NCI-H1417 (cell line): ENCODE measurements around the gene EMC1.
"Not testable (repeated sequence)": the region's sequence is repeated elsewhere in the genome, so short reads cannot be mapped to it uniquely, and the experiment has no call there.

Source experiments
- DNase-seq, 3 experiments: peaks; one replicate each; lab custom pipeline; 2025; lab: John Stamatoyannopoulos, UW

Gene EMC1

GRCh38 chr1:19251305-19252196 lies at the start of gene EMC1, which contains the start of gene MRTO4:
TSS of gene EMC1 (minus strand) at chr1:19251524. CDS start at chr1:19251509, 15 bp downstream.
TSS of gene MRTO4 (plus strand) at chr1:19251805. CDS start at chr1:19251836, 31 bp downstream.
- peak; percentile 84 to 95 (median 93) for DNase-seq

- no peak for DNase-seq
These were observed 48.9 kb upstream of the EMC1 start for GRCh38 chr1:19300211-19300610.

- DNase-seq = no peak
These were observed 43.3 kb upstream of the EMC1 start for GRCh38 chr1:19294638-19295037.

- no peak for DNase-seq
These were observed 37.9 kb upstream of the EMC1 start for GRCh38 chr1:19289244-19289643.

- not testable (repeated sequence) for DNase-seq
These were observed 37.3 kb upstream of the EMC1 start, which contains the start of gene AKR7A3 for GRCh38 chr1:19288324-19289241. TSS of gene AKR7A3 (minus strand) at chr1:19288770. CDS start at chr1:19288709, 61 bp downstream.

- DNase-seq = no peak
These were observed 36.3 kb upstream of the EMC1 start for GRCh38 chr1:19287436-19288185.

- DNase-seq = not testable (repeated sequence)
These were observed 34.5 kb upstream of the EMC1 start for GRCh38 chr1:19285807-19286206.

GRCh38 chr1:19285366-19285765 lies 34.0 kb upstream of the EMC1 start:
- not testable (repeated sequence) for DNase-seq

GRCh38 chr1:19284881-19285280 lies 33.6 kb upstream of the EMC1 start:
- no peak for DNase-seq

GRCh38 chr1:19283891-19284290 lies 32.6 kb upstream of the EMC1 start:
- DNase-seq = no peak

GRCh38 chr1:19274636-19275035 lies 23.3 kb upstream of the EMC1 start:
- DNase-seq = no peak

GRCh38 chr1:19273844-19274531 lies 22.7 kb upstream of the EMC1 start:
- not testable (repeated sequence) for DNase-seq

GRCh38 chr1:19273106-19273843 lies 22.0 kb upstream of the EMC1 start:
- no peak for DNase-seq

- no peak for DNase-seq
These were observed 20.7 kb upstream of the EMC1 start for GRCh38 chr1:19272064-19272463.

- not testable (repeated sequence) for DNase-seq
These were observed 19.0 kb upstream of the EMC1 start for GRCh38 chr1:19270343-19270730.

GRCh38 chr1:19269427-19270342 lies 18.4 kb upstream of the EMC1 start:
- not testable (repeated sequence) for DNase-seq

- no peak for DNase-seq
These were observed 17.1 kb upstream of the EMC1 start for GRCh38 chr1:19268445-19268844.

GRCh38 chr1:19262744-19263143 lies 11.4 kb upstream of the EMC1 start:
- DNase-seq = no peak

GRCh38 chr1:19262047-19262446 lies 10.7 kb upstream of the EMC1 start:
- no peak for DNase-seq
